ENCODE measurements around the gene FXYD2. TPM values are rescaled to one million over a fixed set of nuclear protein-coding genes. Genes with fewer than 3 reads are reported as not detected.

FXYD2 gene
- total and polyA plus RNA-seq, 2 of the 8 experiments (the other 6 are each of a cell fraction or from before 2014, with no cell fraction given), result 0.89 to 1.1 TPM

GRCh38 chr11:117781627-117782026 is 42.9 kb downstream of the FXYD2 start:
- CTCF ChIA-PET (ENCODE audit: partially characterized antibody), result interaction anchor here (0.9 to 1.3 kb wide), 3 partner anchors 9 to 356 kb away, joined by 3 to 4 read pairs (median 3); no protein-coding TSS in a partner anchor
- H2AK5ac ChIP-seq (ENCODE audit: low read depth, low read length), result no peak overlapping the region
- no peak overlapping the region for H3K56ac ChIP-seq (replicated peaks; ENCODE audit: insufficient read length, low read depth, low read length)
- no peaks in the 10 kb centered on the region for H3K4me1 ChIP-seq (replicated peaks in 1 of 4; ENCODE audit: control insufficient read depth in 3 of 4, insufficient read depth in 4 of 4, low read length in 3 of 4)
- no peak for DNase-seq (ENCODE audit: low read depth in 1 of 2, low spot score in 2 of 2)
- no peak overlapping the region for H2BK12ac ChIP-seq (ENCODE audit: low read depth, low read length)
- H3K14ac ChIP-seq (ENCODE audit: insufficient read length), result no peak overlapping the region
- H3K23ac ChIP-seq (ENCODE audit: insufficient read length), result no peak overlapping the region
- H2BK15ac ChIP-seq (ENCODE audit: low read length), result no peak overlapping the region
- H4K8ac ChIP-seq (ENCODE audit: extremely low read depth, insufficient read depth, low read length), result no peak overlapping the region
- H3K4ac ChIP-seq (replicated peaks; ENCODE audit: insufficient read length, low read depth, low read length), result no peak overlapping the region
- no peaks in the 10 kb centered on the region for H4K20me1 ChIP-seq (replicated peaks in 1 of 2; ENCODE audit: control insufficient read depth in 1 of 2, insufficient read depth in 2 of 2, low read length in 2 of 2)
- no peak for FAIRE-seq
- no peaks in the 10 kb centered on the region for H3K79me2 ChIP-seq (ENCODE audit: control insufficient read depth in 1 of 2, insufficient read depth in 2 of 2, low read length in 2 of 2)
- H3K79me1 ChIP-seq (ENCODE audit: low read depth, low read length), result no peaks in the 10 kb centered on the region
- TF ChIP-seq POU5F1 (IDR thresholded peaks at IDR 0.05; ENCODE audit: low read depth, low read length) (no peak), USF2 (IDR thresholded peaks at IDR 0.05; ENCODE audit: low read length) (no peak), EZH2 (IDR thresholded peaks at IDR 0.05; ENCODE audit: low read depth, low read length, severe bottlenecking) (no peak), CBX5 (IDR thresholded peaks at IDR 0.05; ENCODE audit: low read depth, low read length) (no peak), RAD21 (IDR thresholded peaks at IDR 0.05 in 1 of 2, conservative IDR thresholded peaks at IDR 0.05 in 1 of 2; ENCODE audit: low read depth in 2 of 2, low read length in 2 of 2) (no peak), CTCF (IDR thresholded peaks at IDR 0.05; ENCODE audit: control extremely low read depth in 1 of 3, insufficient read depth in 1 of 3, low read depth in 1 of 3, low read length in 3 of 3) (no peak), CBX8 (IDR thresholded peaks at IDR 0.05; ENCODE audit: borderline replicate concordance, low read depth, low read length) (no peak), BCL11A (IDR thresholded peaks at IDR 0.05; ENCODE audit: low read depth in 2 of 2, low read length in 2 of 2) (no peak), CREB1 (IDR thresholded peaks at IDR 0.05) (no peak), KDM5A (IDR thresholded peaks at IDR 0.05; ENCODE audit: low read length) (no peak), SIRT6 (IDR thresholded peaks at IDR 0.05; ENCODE audit: low read length) (no peak)
- H2BK5ac ChIP-seq (ENCODE audit: low read depth, low read length), result no peak overlapping the region
- H2BK120ac ChIP-seq (replicated peaks; ENCODE audit: low read depth, low read length), result no peak overlapping the region
- H3K4me3 ChIP-seq (ENCODE audit: extremely low read depth in 1 of 4, insufficient read depth in 2 of 4, low read depth in 3 of 4, low read length in 4 of 4), result no peak overlapping the region
- H3K27me3 ChIP-seq (replicated peaks in 1 of 4; ENCODE audit: control insufficient read depth in 3 of 4, extremely low read depth in 1 of 4, insufficient read depth in 3 of 4, low read length in 3 of 4), result 0 out of 7 replicates have a peak, but pooled peaks cover 0 to 1% (median 0%) of the 10 kb centered on the region in 4 experiments
- WGBS, 2 experiments (ENCODE audit: extremely low coverage in 1 of 2, insufficient coverage in 1 of 2, insufficient read length in 1 of 2, insufficient replicate concordance in 2 of 2, low coverage in 1 of 2, low lambda C conversion rate in 2 of 2, missing lambda C conversion rate in 1 of 2), result 93% methylated on average over 4 of the region's 4 CpGs; no CpG with 5 or more reads in 1 of the 2 experiments
- no peaks in the 10 kb centered on the region for H3K9me3 ChIP-seq (ENCODE audit: insufficient read depth in 2 of 2, low read depth in 1 of 2, low read length in 1 of 2)
- no peaks in the 10 kb centered on the region for H3K23me2 ChIP-seq (ENCODE audit: low read depth, low read length)
- no peak overlapping the region for H2BK20ac ChIP-seq (ENCODE audit: low read length)
- no peak overlapping the region for H3K4me2 ChIP-seq (ENCODE audit: insufficient read depth in 1 of 2, low read depth in 2 of 2, low read length in 2 of 2)
- H3K36me3 ChIP-seq (ENCODE audit: control insufficient read depth in 2 of 4, insufficient read depth in 4 of 4, low read length in 3 of 4), result no peaks in the 10 kb centered on the region
- no peak overlapping the region for H3K9ac ChIP-seq (replicated peaks in 1 of 4; ENCODE audit: extremely low read depth in 1 of 4, low read depth in 3 of 4, low read length in 3 of 4)
- POLR2A ChIA-PET (ENCODE audit: partially characterized antibody), result no interaction called here
- H4K91ac ChIP-seq (replicated peaks; ENCODE audit: insufficient read length, low read length), result no peak overlapping the region
- H2AFZ ChIP-seq (ENCODE audit: low read length), result no peak overlapping the region
- no peak overlapping the region for H3K27ac ChIP-seq (ENCODE audit: low read depth, low read length)
- H3K18ac ChIP-seq (ENCODE audit: extremely low read depth, low read length), result no peak overlapping the region
- no peak overlapping the region for H4K5ac ChIP-seq (ENCODE audit: insufficient read length, low read depth, low read length)
